ENCODE measurements around the gene NRIP1.

Gene NRIP1

GRCh38 chr21:15063814-15064575 lies 805 bp downstream of the NRIP1 start:
- no peak for DNase-seq (ENCODE audit: low read depth in 2 of 2)

- no peak for DNase-seq (ENCODE audit: low read depth in 2 of 2)
Observed at GRCh38 chr21:15063081-15063813, 1.6 kb downstream of the NRIP1 start.

- DNase-seq (ENCODE audit: low read depth in 2 of 2) = no peak
Observed at GRCh38 chr21:15062606-15062965, 2.2 kb downstream of the NRIP1 start.

GRCh38 chr21:15061747-15062605 lies 2.8 kb downstream of the NRIP1 start:
- no peak for DNase-seq (ENCODE audit: low read depth in 2 of 2)

- no peak for DNase-seq (ENCODE audit: low read depth in 2 of 2)
Observed at GRCh38 chr21:15061279-15061678, 3.5 kb downstream of the NRIP1 start.

- no peak for DNase-seq (ENCODE audit: low read depth in 2 of 2)
Observed at GRCh38 chr21:15060543-15061175, 4.1 kb downstream of the NRIP1 start.

DNA sequence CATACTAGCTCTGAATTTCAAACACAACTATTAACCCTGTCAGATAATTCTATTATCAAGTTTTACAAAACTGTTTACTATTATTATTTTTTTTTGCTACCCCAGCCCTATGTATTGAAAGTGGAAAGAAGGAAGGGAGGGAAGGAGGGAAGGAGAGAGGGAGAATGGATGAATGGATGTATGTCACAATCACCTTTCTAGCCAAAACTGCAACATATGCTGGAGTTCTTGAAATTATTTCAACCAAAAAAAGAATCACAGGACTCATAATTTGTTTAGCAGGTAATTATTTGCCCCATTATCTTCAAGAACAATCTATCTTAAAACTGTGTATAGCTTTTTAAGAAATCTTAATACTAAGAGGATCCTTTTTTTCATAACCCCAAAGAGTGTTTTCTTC lies 5.4 kb downstream of the NRIP1 start:
- DNase-seq (ENCODE audit: low read depth in 2 of 2) = no peak

DNA sequence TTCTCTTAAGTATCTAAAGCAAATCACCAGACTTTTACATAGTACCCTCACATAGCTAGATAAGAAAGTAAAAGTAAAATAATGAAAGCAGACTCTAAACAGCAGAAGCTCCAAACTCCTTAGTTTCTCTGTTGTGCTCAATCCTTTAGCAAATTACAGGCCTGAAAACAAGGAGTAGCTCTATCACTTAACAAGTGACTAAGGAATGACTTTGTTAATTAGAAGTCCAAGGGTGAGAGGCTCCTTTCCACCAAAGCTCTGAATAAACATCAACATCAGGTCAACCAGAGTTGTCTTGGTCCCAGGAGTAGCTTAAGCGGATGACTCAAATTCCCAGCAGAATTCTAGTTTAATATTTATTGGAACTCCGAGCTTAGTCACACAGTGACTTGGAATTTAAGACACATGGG lies 5.9 kb downstream of the NRIP1 start:
- DNase-seq (ENCODE audit: low read depth in 2 of 2) = no peak

- no peak for DNase-seq (ENCODE audit: low read depth in 2 of 2)
Observed at GRCh38 chr21:15057285-15057684, 7.5 kb downstream of the NRIP1 start.

DNA sequence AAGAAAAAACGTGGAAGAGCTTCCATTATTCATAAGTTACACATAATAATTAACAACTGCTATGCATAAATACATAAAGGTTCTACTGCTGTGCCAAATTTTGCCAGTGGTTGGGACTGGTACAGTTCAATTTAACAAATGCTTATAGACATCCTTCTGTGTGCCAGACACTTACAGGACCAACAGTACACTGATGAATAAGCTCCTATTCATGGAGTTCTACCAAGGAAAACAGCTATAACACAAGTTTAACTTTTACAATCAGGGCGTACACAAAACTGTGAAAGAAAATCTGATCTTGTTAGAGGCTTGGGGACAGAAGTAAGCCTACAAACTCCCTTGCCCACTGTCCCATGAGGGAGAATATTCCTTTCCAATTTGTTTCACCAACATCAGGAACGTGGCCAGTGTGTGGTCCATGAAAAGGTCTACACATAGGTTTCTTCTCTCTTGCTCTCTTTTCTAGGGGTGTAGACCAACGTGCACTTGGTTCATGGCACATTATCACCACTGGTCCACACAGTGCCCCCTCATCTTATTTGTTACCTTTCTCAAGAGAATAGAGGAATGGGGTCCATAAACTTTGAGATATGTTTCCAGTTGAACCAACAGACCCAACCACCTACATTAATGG lies 10.1 kb downstream of the NRIP1 start:
- no peak for DNase-seq (ENCODE audit: low read depth in 2 of 2)

DNA sequence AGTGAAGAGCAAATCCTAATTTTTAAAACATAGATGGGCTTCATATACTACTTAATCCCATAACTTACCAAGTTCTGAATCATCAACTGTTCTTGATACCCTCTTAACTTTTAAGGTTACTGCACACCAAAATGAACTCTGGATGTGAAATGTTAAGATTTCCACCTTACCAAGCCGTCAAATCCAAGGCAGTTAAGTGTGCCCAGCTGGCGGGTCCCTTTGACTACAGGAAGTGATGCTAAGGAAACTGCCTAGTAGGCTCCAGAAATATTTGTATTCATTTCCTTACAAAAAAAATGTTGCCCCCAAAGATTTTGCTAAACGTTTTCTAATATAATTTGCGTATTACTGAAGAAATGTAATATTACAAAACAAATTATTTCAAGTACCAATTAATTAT lies 10.7 kb downstream of the NRIP1 start:
- DNase-seq (ENCODE audit: low read depth in 2 of 2) = no peak

DNA sequence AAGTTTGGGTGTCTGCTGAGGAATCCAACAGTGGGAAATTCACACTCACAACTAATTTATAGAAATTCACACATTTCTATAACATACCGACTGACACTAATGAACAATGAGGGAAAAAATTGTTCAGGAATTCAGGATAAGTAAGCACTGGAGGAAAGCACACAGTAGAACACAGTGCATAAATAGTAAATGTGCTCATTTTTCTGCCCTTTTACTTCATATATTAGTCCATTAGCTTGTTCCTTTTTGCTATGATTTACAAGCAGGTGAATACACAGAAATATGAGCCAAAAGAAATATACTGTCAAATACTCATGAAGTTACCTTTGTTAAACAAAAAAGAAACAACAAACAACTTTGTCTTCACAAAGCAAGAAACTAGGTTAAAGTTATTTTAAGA lies 11.3 kb downstream of the NRIP1 start:
- no peak for DNase-seq (ENCODE audit: low read depth in 2 of 2)

- DNase-seq (ENCODE audit: low read depth in 2 of 2) = no peak
Observed at GRCh38 chr21:15052459-15052763, 12.4 kb downstream of the NRIP1 start.

- DNase-seq (ENCODE audit: low read depth in 2 of 2) = no peak
Observed at GRCh38 chr21:15051644-15052458, 12.9 kb downstream of the NRIP1 start.

DNA sequence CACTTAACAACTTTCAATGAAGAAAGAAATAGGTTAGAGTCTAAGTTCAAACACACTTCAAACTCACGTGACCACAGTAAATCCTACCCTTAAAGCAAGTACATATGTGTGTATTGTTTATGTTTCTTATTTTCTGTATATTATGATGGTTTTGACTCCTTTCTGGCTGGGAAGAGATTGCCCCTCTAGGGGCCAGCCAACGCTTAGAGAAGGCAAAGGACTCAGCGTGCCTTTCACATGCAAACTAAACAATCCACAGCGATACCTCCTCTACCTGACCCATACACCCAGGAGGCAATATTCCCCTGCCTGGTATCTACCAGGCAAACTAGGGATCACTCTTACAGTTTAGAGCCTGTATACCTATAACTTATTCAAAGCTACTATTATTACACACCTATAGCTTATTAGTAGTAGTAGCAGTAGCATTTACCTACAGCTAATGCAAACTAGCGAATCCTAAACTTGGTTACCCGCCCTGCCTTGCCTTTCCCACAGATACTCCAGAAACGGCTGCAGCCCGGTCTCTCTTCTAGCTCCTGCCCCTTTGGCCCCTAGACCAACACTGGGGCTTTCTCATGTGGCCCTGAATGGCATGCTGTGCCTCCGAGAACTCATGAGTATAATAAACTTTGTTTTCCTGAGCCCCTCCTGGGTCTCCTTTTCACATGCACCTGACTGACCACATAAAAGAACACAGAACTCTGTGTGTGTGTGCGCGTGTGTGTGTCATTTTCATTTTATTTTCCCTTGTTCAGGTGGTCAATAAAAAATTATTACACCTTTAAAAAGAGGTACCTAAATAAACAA lies 14.0 kb downstream of the NRIP1 start:
- no peak for DNase-seq (ENCODE audit: low read depth in 2 of 2)

DNA sequence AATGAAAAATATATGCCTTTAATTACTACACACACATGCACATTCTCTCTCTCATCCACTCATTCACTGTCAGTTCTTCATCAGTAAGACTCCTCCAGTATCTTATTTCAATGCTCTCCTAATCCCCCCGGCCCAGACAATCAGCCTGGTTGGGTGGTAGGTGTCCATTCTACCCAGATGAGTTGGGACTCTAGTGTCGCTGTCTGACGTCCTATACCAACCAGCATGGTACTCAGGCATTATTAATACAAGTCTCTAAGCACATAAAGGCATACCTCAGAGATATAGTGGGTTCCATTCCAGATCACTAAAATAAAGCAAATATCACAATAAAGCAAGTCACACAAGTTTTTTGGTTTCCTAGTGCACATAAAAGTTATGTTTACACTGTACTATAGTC lies 19.8 kb downstream of the NRIP1 start:
- DNase-seq (ENCODE audit: low read depth in 2 of 2) = no peak

DNA sequence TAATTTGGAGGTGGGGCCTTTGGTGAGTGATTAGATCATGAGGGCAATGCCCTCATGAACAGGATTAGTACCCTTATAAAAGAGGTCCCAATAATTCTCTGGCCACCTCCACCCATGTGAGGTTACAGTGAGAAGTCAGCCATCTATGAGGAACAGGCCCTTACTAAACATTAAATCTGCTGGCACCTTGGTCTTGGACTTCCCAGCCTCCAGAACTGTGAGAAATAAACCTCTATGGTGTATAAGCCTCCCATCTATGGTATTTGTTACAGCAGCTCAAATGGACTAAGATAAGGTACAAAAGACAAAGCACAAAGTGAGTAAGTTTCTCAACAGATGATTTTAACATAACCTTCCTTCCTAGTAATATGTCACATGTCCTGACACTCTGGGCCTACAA lies 22.3 kb downstream of the NRIP1 start:
- DNase-seq (ENCODE audit: low read depth in 2 of 2) = no peak

DNA sequence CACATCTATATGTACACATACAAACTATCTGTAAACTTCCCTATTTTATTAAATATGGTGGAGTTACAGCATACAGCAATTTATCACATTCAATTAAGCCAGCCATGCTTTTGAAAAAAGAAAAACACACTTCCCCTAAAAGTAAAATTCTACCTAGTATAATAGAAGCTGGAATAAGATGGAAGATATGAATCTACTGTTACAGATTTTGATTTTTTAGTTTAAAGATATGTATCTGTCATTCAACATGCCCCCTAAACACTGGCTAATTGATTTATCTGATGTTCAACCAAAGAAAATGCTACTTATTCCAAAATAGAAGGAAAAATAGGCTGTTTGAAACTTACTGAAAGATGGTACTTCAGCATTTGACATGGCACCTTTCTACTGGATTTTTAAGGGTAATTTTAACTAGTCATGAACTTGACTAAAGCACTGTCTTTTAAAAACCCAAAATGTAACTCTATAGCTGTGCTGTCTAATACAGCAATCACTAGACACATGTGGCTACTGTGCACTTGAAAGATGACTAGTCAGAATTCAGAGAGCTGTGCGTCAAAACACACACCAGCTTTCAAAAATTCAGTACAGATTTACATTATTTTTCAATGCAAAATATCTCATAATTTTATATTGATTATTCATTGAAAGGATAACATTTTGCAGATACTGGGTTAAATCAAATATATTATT lies 25.0 kb downstream of the NRIP1 start:
- DNase-seq (ENCODE audit: low read depth in 2 of 2) = no peak

GRCh38 chr21:15037900-15038293 lies 26.9 kb downstream of the NRIP1 start:
- no peak for DNase-seq (ENCODE audit: low read depth in 2 of 2)
